Epidermal melanocyte (primary cell): ENCODE data around the gene AP2M1.
"Not testable (repeated sequence)": the region's sequence is repeated elsewhere in the genome, so short reads cannot be mapped to it uniquely, and the experiment has no call there.

Experiments used
- DNase-seq: peaks from one replicate; pipeline ENCODE4 v3.0.0; 2011; ENCODE audit warnings: low spot score; ENCODE audit not compliant: insufficient read length

Gene AP2M1

DNA sequence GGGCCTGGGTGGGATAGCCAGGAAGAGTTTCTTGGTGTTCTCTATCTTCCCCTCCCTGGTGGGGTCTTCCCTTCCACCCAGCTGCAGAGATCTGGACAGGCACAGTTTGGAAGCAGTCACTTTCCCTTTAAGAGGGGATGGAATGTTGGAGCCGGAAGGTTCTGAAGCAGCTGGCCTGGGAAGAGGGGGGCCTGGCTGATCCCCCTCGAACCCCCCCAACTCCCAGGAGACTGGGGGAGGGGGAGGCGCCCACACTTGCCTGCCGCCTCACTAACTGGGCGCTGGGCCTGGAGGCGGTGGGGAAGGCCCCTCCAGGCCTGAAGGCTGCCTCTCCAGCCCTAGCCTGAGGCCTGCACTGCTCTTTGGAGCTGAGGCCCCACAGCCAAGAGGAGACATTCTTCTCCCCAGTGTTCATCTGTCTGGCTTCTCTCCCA is 18.1 kb upstream of the AP2M1 start:
- DNase-seq: peak; percentile 77

DNA sequence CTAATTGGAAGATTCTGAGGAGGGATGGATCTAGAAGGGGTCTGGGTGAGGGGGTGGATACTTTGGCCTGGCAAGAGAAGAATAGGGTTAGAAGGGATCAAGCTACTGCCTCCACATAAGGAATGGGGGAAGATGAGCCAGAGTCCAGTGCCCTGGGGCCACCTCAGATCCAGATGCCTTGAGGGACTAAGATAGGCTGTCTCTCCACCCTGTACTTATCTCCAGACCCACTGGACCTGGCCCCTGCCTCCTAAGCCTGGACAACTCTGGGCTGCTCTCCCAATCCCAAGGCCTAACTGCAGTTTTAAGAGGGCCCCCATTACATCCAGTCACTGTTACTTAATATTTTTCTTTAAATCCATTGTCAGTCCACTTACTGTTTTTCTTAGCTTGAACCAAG is 17.4 kb upstream of the AP2M1 start:
- DNase-seq: no peak

DNA sequence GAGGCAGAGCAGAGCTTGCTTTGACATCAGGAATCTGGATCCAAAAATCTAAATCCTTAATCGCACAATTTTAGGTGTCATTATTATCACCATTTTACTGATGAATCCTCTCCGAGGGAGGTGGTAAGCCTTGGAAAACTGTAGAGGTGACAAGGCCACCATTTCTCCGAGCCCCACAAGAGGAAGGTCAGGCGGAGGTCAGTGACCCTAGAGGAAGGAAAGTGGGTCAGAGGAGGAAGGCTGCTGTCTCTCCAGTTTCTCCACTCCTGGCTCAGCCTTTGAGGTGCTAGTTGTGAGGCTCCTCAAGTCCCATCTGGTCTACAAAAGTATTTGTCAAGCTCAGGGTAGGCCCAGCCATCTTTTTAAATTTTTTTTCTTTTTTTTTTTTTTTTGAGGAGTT is 16.3 kb upstream of the AP2M1 start:
- DNase-seq: no peak

DNA sequence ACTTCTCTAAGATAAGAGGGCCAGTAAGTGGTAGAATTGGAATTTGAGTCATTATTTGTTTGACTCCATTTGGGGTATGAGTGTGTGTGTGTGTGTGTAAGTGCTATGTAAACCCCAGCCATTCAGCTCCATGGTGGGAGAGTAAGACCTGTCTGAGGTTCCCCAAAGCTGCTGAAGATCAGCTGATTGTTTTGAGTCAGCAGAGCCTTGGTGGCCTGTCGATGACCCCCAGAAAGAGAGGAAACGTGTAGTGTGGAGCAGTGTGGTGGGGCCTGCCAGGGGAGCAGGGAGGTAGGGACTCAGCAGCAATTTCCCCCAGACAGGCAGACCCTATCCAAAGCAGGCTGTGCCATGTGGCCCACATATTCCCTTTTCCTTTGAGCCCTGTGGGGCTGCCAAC is 14.2 kb upstream of the AP2M1 start:
- DNase-seq: no peak

DNA sequence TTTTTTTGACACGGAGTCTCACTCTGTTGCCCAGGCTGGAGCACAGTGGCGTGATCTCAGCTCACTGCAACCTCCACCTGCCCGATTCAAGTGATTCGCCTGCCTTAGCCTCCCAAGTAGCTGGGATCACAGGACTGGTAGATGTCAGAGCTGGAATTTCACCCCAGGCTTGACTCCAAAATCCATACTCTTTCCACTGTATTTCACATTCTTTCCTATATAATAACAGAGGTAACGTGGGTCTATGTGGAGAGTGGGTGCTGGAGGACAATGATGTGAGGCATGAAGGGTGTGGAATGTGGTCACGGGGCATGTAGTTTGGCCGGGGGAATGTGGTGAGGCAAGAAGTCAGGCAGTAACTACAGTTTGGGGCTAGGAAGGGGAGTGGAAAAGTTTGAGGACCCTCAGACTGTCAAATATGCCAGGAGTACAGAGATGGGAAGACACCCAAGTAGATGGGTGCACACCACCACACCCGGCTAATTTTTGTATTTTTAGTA is 12.0 kb upstream of the AP2M1 start:
- not testable (repeated sequence) for DNase-seq

DNA sequence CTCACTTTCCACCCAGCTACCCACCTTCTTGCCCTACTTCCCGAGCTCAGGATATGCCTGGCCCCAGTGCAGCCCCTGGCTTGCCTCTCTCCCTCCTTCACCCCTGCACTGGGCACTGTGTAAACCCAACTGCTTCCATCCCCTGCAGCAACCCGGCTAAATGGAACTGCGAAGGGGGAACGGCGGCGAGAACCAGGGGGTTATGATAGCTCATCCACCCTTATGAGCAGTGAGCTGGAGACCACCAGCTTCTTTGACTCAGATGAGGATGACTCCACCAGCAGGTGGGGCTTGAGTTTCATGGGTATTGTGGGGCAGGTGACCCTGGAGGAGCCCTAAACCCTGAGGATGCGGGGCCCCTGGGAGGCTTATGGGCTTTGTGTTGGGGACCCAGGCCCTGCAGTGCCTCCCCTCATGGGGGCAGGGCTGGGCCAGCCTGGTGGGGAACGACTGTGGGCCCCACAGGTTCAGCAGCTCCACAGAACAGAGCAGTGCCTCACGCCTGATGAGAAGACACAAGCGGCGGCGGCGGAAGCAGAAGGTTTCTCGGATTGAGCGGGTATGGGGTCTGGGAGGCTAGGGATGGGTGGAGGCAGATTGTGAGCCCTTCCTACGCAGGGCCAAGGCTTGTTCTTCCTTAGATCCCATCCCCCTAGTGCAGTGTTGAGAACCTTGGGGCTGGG is 9.9 kb upstream of the AP2M1 start:
- DNase-seq: no peak

DNA sequence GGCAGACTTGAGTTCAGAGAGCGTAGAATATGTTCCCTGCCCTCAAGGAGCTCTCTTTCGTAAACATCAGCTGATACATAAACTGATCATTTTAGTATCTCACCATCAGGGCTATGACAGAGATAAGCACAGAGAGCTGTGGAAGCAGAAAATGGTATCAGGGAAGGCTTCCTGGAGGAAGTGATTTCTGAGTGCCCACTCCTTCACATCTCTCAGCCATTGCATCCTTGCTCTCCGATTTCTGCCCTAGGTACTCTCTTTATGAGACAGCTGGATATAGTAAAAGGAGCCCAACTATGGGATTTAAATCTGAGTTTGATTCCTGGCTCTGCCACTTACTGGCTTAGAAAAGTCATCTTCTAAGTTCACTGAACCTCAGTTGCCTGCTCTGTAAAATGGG is 9.1 kb upstream of the AP2M1 start:
- no peak for DNase-seq

DNA sequence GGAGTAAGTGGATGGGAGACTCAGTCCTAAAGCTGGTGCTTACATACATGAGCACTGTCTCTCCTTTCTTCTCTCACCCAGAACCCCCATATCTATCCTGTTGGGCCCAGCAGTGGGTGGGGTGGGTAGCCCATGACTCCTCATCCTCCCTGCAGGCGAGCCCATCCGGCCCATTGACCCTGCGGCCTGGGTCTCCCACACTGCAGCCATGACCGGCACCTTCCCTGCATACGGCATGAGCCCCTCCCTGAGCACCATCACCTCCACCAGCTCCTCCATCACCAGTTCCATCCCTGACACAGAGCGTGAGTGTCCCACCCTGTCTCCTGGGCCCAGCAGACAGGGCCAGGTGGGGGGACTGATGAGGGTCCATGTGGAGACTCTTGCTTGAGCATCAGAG is 8.0 kb upstream of the AP2M1 start:
- no peak for DNase-seq

DNA sequence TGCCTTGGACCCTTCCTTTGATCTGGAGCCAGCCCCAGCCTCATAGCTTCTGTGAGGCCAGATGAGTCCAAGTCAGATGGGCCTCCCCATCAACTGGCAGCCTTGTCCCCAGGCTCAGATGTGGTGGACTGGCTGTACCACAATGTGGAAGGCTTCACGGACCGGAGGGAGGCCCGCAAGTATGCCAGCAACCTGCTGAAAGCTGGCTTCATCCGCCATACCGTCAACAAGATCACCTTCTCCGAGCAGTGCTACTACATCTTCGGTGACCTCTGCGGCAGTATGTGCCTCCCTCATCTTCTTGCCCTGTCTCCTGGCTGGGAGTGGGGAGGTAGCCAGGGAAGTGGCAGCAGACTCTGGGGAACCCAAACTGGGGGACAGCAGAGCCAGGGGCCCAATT is 6.9 kb upstream of the AP2M1 start:
- no peak for DNase-seq

DNA sequence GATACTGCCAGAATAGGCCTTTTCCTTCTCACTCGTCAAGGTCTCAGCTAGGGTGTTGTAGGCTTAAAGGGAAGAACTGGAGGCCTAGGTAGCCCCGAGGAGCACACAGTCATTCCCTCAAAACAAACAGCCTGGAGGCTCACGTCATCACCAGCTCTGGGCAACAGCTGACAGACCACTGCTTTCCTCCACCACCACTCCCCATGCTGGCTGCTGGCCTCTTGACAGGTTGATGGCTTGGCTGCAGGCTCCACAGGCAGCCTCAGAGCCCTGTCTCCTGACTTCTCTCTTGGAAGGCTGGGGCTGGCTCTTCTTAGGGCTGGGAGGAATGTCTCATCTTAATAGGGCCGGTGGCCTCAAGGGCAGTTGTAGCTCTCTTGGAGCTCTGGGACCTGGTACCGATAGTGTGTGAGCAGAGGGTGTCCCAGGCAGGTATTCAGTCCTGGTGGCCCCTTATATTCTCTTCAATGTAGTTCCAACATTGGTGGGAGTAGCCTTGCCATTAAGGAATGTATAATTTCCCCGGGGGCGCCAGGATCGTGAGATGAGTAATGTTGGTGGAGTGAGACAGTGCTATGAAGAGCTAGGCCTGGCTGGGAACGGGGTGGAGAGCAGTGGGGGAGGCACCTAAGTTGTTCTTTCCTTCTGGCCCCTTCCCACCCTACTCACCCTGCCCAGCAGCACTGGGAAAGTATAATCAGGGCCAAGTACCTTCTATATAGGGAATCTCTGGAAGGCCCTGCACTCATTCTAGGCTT is 6.1 kb upstream of the AP2M1 start:
- no peak for DNase-seq

DNA sequence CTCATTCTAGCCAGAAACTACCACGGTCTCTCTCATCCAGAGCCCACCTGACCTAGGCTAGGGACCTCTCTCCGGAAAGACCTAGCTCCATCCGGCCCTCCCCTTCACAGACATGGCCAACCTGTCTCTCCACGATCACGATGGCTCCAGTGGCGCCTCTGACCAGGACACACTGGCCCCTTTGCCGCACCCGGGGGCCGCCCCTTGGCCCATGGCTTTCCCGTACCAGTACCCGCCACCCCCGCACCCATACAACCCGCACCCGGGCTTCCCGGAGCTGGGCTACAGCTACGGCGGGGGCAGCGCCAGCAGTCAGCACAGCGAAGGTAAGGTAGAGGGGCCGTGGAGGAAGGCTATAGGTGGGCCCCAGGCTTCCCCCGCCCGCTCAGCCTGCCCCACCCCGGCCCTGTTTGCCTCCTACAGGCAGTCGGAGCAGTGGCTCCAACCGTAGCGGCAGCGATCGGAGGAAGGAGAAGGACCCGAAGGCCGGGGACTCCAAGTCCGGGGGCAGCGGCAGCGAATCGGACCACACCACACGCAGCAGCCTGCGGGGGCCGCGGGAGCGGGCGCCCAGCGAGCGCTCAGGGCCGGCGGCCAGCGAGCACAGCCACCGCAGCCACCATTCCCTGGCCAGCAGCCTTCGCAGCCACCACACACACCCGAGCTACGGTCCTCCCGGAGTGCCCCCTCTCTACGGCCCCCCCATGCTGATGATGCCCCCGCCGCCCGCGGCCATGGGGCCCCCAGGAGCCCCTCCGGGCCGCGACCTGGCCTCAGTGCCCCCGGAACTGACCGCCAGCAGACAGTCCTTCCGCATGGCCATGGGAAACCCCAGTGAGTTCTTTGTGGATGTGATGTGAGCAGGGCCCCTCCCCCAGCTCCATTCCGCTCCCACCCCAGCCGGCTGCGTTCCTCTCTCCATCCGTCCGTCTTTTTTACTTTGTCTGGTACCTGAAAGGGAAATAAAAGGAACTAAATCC is 4.5 kb upstream of the AP2M1 start:
- no peak for DNase-seq

DNA sequence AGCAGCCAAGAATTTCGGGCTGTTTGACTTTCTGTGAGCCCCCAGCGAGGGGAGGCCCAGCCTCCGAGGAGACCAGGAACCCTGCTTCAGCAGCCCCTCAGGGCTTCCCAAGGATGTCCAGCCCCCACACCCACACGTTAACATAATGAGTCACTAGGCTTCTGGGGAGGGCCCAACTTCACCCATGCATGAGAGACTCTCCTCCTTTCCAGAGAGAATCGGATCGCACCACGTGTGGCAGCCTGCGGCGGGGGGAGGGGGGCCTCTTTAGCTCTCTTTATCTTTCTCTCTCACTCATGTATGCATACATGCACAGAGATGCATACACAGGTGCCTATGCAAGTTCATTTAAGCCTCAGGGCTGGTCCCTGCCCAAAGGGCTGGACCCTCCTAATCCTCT is 3.1 kb upstream of the AP2M1 start:
- DNase-seq: no peak

DNA sequence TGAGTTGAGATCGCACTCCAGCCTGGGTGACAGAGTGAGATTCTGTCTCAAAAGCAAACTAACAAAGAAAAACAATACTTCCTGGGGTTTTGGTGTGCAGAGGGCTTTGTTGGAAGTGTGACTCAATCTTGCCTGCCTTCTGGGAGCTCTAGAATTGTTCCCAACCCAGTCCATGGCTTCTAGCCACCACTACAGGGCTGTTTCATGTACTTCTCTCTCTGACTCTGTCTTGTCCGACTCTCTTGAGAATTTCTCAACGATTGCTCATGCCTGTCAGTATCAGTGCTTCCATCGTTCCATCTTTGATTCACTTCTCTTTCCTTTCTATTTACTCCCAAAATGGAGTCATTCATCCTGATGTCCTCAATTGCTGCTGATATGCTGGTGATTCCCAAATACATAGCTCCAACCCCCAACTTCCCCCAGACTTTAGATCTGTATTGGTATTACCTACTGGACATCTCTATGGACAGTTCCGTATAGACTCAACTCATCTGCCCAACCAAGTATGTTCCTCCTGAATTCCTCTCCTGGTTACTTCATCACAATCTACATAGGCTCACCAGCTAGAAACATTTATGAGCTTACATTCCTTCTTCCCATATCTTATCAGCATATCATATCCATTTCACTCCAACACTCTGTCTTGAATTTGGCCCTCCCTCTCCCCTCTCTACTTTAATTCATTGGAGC is 1.8 kb upstream of the AP2M1 start:
- no peak for DNase-seq

DNA sequence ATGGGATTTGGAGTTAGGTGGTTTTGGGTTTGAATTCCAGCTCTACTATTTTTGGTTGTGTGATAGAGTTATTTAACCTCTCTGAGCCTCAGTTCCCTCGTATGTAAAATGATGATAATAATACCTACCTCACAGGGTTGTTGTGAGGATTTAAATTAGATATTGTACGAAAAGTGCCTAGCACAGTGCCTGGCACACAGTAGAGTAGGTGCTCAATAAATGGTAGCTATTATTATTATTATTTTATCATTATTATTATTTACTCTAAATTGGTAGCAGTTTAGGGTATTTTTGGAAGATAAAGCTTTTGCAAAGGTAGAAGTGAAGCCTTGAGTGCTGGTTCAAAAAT is 1.3 kb upstream of the AP2M1 start:
- no peak for DNase-seq

DNA sequence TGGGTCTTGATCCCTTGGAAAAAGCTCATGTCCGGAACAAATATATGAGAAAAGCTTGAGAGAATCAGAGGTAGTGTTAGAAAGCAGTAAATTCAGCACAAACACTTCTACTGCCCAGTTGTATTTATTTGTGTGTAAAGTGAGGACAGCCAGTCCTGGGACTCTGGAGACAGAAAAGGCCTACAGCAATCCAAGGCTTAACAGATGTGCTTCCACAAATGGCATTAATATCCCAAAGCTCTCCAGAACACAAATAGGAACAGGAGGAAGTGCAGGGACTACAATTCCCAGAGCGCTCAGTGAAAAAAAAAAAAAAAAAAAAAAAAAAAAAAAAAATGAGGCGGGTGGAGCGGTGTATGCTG is 390 bp upstream of the AP2M1 start:
- no peak for DNase-seq

DNA sequence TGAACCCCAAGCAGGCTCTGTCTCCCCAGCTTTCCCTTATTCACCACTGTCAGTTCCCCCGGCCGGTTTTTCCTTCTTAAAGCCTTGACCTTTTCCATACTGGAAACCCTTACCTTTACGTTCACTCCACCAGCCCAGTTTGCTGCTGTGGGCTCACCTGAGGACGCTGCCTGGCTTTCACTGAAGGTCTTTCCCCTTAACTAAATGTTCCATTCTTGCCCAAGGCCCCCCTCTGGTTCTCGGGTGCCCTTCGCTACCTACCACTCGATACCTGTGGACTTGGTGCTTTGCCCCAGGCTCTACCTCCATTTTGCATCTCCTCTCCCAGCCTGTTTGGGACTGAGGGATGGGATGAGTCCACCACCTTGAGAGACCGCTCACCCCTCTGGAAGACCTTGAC is 851 bp downstream of the AP2M1 start:
- DNase-seq: no peak

DNA sequence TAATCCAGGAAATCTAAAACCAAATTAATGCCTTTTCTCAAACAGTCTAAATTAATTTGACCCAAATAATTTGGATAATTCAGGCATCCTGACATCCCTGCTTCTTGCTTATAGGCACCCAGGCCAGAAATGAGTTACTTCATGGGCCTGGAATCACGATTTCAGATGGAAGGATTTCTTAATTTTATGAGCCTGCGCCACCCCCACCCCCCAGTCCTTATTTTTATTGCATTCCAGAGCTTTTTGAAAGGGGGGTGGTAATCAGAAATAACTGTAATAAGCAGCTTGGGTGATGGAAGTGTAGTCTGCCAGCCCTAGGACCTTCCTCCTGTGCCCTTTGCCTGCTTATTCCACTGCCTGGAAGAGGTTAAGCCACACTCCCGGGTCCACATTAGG is 1.3 kb downstream of the AP2M1 start:
- DNase-seq: no peak

DNA sequence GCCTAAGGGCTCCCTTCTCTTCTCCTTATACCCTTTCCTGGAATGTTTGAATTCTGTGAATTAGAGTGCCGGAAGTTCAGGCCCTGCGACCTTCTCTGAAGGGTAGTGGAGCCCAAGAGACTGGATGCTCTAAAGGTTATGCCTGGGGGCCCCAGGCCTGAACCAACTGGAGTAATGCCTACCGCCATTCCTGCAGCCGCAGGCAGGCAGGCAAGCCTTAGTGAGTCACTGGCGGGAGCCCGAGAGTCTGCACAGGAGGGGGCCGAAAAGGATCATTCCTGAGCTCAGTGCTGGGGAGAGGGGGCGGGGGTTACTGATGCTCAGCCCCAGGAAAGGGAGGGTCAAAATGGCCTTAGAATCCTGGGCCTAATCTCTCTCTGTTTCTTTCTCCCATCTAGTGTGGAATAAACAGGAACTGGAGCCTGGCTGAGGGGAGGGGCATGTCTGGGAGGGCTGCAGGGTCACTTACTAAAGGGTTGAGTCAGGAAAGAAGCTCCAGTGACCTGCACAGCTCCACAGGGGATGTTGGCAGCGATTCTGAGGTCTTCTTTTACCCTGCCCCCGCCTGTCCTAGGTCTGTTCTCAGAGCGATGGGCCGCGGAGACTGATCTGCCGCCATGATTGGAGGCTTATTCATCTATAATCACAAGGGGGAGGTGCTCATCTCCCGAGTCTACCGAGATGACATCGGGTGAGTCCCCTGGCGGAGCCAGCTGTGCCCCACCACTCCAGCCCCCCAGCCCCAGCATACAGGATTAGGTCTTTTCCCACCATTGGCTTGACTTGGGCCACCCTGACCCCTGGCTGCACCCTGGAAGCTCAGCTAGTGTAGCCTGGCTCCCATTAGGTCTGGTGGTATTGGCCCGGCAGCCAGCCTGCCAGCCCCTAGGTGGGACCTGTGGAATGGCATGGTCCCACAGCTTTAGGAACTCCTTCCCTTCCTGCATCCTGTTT is 2.0 kb downstream of the AP2M1 start:
- peak; percentile 74 for DNase-seq

DNA sequence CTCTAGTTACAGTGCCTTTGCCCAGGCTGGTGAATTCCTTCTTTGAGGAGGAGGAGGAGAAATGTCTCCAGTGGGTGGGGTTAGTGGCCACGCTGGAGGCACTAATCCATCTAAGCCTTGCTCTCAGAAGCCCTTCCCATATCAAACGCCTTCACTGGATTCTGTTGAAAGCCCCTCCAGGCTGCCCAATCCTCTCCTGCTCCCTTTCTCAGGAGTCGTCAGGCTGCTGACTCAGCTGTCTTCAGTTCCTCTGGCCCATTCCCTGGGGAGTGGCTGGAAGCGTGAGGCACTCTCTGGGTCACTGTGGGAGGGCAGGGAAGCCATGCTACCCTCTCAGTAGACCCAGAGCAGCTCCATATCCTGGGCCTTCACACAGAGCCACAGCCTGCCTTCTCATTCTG is 2.7 kb downstream of the AP2M1 start:
- DNase-seq: no peak

DNA sequence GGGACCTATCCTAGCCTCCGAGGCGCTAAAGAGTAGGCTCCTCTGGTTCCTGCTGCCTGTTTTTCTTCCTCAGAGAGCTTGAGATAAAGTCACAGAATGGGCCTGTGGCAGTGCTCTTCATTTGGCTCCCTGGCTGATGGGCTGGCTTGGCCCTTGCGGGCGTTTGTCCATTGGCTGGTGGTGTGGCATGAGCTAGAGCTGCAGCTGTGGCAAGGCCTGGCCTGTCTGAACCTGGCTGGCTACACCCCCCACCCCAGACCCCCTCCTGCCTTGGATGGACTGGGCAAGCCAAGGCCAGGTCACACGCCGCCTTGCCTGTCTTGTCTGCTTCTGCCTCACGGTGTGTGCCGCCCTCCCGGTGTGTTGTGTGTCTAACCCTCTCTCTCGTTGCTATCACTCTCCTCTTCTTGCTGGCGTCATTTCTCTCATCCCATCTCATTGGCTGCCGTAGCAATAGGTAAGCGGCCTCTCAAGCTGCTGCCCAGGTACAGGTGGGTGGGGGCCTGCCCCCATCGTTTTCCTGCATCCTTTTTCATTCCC is 3.2 kb downstream of the AP2M1 start:
- DNase-seq: no peak
